PC-3 (cell line): ENCODE measurements around the gene FBXL15. TPM values are rescaled to one million over a fixed set of nuclear protein-coding genes. Genes with fewer than 3 reads are reported as not detected.

Experiments used
- ATAC-seq: fragments of 200-7000 bp; cut with Tn5 transposase; 2 replicates; pipeline ENCODE4 v1.9.1; 2020; ENCODE audit warnings: mild to moderate bottlenecking, moderate library complexity
- BruUV-seq: library from RNA; stranded (reverse); fragments of 400-500 nt; replicated peaks from 2 replicates; lab custom pipeline; 2021; lab: Mats Ljungman, UMichigan
- CTCF ChIA-PET: fragments of 300-600 bp; sonication (Branson Sonifier 250); formaldehyde crosslinking; loops from one replicate; lab custom pipeline; 2022; ENCODE audit warnings: antibody characterized with exemption; lab: Charles Lee
- POLR2A ChIA-PET: fragments of 300-600 bp; sonication (Branson Sonifier 250); formaldehyde crosslinking; loops from one replicate; lab custom pipeline; 2022; ENCODE audit warnings: antibody characterized with exemption; ENCODE audit not compliant: unreplicated experiment; lab: Charles Lee
- DNase-seq: peaks from one replicate; pipeline ENCODE4 v3.0.0-alpha.2; 2015
- H2AFZ ChIP-seq: fragments of 300-600 bp; sonication (generic); 2 replicates; pipeline ENCODE4 v1.6.0; 2016; ENCODE audit warnings: antibody characterized with exemption, low read length
- H3F3A ChIP-seq: fragments of 300-600 bp; sonication (generic); one replicate; pipeline ENCODE4 v1.6.0; 2017; ENCODE audit warnings: antibody characterized with exemption, low read length, control low read depth, mild to moderate bottlenecking; ENCODE audit not compliant: unreplicated experiment
- H3K27ac ChIP-seq: fragments of 300-600 bp; sonication (generic); 2 replicates; pipeline ENCODE4 v1.5.1; 2016; ENCODE audit warnings: mild to moderate bottlenecking, low read length
- H3K27me3 ChIP-seq: fragments of 300-600 bp; sonication (generic); 2 replicates; pipeline ENCODE4 v1.6.1; 2016; ENCODE audit warnings: low read length, mixed read lengths
- H3K36me3 ChIP-seq: fragments of 300-600 bp; sonication (generic); 2 replicates; pipeline ENCODE4 v1.6.1; 2016; ENCODE audit warnings: low read depth, mixed run types, low read length, mixed read lengths
- H3K4me1 ChIP-seq: fragments of 300-600 bp; sonication (generic); 2 replicates; pipeline ENCODE4 v1.5.1; 2016; ENCODE audit warnings: low read length; ENCODE audit not compliant: insufficient read depth
- H3K4me2 ChIP-seq: fragments of 300-600 bp; sonication (generic); 2 replicates; pipeline ENCODE4 v1.6.0; 2016; ENCODE audit warnings: low read length
- H3K4me3 ChIP-seq: fragments of 300-600 bp; sonication (generic); 2 replicates; pipeline ENCODE4 v1.5.1; 2016; ENCODE audit warnings: mild to moderate bottlenecking, low read length, mixed read lengths
- H3K79me2 ChIP-seq: fragments of 300-600 bp; sonication (generic); 2 replicates; pipeline ENCODE4 v1.6.1; 2017; ENCODE audit warnings: low read length, mixed read lengths
- H3K9ac ChIP-seq: fragments of 300-600 bp; sonication (generic); 2 replicates; pipeline ENCODE4 v1.6.0; 2016; ENCODE audit warnings: mild to moderate bottlenecking, low read length
- H3K9me2 ChIP-seq: fragments of 300-600 bp; sonication (generic); replicated peaks from 2 replicates; pipeline ENCODE4 v1.6.1; 2016; ENCODE audit warnings: mixed run types, low read length, mixed read lengths
- H3K9me3 ChIP-seq: fragments of 300-600 bp; sonication (generic); 2 replicates; pipeline ENCODE4 v1.6.1; 2016; ENCODE audit warnings: low read length, mixed read lengths
- H4K20me1 ChIP-seq: fragments of 300-600 bp; sonication (generic); 2 replicates; pipeline ENCODE4 v1.6.1; 2016; ENCODE audit warnings: low read length, mixed read lengths
- CTCF ChIP-seq: fragments of 300-600 bp; sonication (generic); conservative IDR thresholded peaks from 2 replicates; pipeline ENCODE4 v1.5.1; 2017; ENCODE audit warnings: antibody characterized with exemption, low read depth, mild to moderate bottlenecking, low read length
- EZH2 ChIP-seq: fragments of 300-600 bp; sonication (generic); IDR thresholded peaks from one replicate; pipeline ENCODE4 v1.6.1; 2017; ENCODE audit warnings: antibody characterized with exemption, mild to moderate bottlenecking, low read length; ENCODE audit not compliant: unreplicated experiment
- EZH2phosphoT487 ChIP-seq: fragments of 300-600 bp; sonication (generic); IDR thresholded peaks from 2 replicates; pipeline ENCODE4 v1.6.1; 2018; ENCODE audit warnings: mild to moderate bottlenecking, antibody characterized with exemption, low read length, borderline replicate concordance
- intact Hi-C: fragments of 100-400 bp; cut with micrococcal nuclease; formaldehyde crosslinking; loops from 2 replicates; pipeline ENCODE4 v1.9.0; 2023
- total RNA-seq: library from RNA; depleted of rRNA; stranded (reverse); fragments of >200 nt; gene quantifications from 2 replicates; pipeline ENCODE4 v1.2.3, GENCODE V29; 2014

The FBXL15 gene
- total RNA-seq, 1 experiment from 2014 or later, result 12.7 TPM

DNA sequence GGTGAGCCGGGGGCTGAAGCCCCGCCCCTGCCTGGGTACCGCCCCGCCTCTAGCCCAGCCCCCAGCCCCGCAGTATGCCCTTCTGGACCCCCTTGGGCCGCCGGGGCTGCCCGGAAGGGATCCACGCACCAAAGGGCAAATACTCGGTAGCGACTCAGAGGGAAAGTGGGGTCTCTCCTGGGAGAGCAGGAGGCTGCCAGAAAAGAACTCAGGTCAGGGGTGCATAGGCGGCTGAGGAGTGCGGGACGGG is 796 bp downstream of the FBXL15 start:
- Histone ChIP-seq H3K27ac (peak overlapping the region; percentile 53), H4K20me1 (no peaks in the 10 kb centered on the region), H3K9me3 (no peaks in the 10 kb centered on the region), H3K4me3 (peak overlapping the region; percentile 88), H3K9ac (peak overlapping the region; percentile 77), H3K9me2 (no peaks in the 10 kb centered on the region), H3K4me1 (peaks cover 20% of the 10 kb centered on the region), H3K36me3 (0 out of 2 replicates have a peak, but pooled peaks cover 4% of the 10 kb centered on the region), H3K4me2 (peak overlapping the region; percentile 92), H3K79me2 (peaks cover 11% of the 10 kb centered on the region; the same call in 1 of the 2 replicates), H3F3A (no peaks in the 10 kb centered on the region), H2AFZ (peak overlapping the region; percentile 89), H3K27me3 (no peaks in the 10 kb centered on the region)
- TF ChIP-seq EZH2 (no peak), EZH2phosphoT487 (no peak), CTCF (no peak)
- ChIA-PET CTCF (interaction anchor here (1.1 kb wide), 1 partner anchor 38 kb away, joined by 5 read pairs; no protein-coding TSS in a partner anchor), POLR2A (no interaction called here)
- no TSS peak for BruUV-seq
- intact Hi-C loops, result no loop called here
- no peak for DNase-seq
- no peak for ATAC-seq

DNA sequence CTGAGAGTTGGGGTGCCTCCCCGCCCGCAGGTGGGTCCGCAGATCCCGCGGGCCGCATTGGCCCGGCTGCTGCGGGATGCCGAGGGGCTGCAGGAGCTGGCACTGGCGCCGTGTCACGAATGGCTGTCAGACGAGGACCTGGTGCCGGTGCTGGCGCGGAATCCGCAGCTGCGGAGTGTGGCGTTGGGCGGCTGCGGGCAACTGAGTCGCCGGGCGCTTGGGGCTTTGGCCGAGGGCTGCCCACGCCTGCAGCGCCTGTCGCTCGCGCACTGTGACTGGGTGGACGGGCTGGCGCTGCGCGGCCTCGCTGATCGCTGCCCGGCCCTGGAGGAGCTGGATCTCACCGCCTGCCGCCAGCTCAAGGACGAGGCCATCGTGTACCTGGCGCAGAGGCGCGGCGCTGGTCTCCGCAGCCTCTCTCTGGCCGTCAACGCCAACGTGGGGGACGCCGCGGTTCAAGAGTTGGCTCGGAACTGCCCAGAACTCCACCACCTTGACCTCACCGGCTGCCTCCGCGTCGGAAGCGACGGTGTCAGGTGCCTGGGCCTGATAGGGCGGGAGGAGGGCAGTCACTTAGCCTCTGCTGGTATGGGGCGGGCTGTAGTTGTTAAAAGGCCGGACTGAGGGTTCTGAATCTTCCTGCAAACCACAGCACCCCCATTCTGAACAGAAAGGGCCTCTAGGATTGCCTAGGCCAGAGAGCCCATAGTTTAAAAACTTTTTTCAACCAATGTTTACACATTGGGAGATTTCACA is 1.3 kb downstream of the FBXL15 start:
- no TSS peak for BruUV-seq
- ChIA-PET POLR2A (no interaction called here), CTCF (interaction anchor here (1.1 kb wide), 2 partner anchors 38 to 162 kb away, joined by 3 to 5 read pairs; no protein-coding TSS in a partner anchor)
- Histone ChIP-seq H3K27me3 (no peaks in the 10 kb centered on the region), H3K9ac (peak overlapping the region; percentile 77), H3K9me2 (no peaks in the 10 kb centered on the region), H3K4me3 (peak overlapping the region; percentile 88), H4K20me1 (no peaks in the 10 kb centered on the region), H3K9me3 (no peaks in the 10 kb centered on the region), H3F3A (no peaks in the 10 kb centered on the region), H3K27ac (peak overlapping the region; percentile 53), H3K4me2 (peak overlapping the region; percentile 92), H3K79me2 (peaks cover 11% of the 10 kb centered on the region; the same call in 1 of the 2 replicates), H2AFZ (peak overlapping the region; percentile 89), H3K4me1 (peaks cover 20% of the 10 kb centered on the region), H3K36me3 (0 out of 2 replicates have a peak, but pooled peaks cover 4% of the 10 kb centered on the region)
- DNase-seq, result peak; percentile 34
- intact Hi-C loops, result no loop called here
- peak; percentile 27 for ATAC-seq
- TF ChIP-seq EZH2, result no peak
- TF ChIP-seq CTCF, result no peak
- no peak for TF ChIP-seq EZH2phosphoT487
